ENCODE results near the gene MAP3K20. TPM values are rescaled to one million over a fixed set of nuclear protein-coding genes. Genes with fewer than 3 reads are reported as not detected.

The MAP3K20 gene
- total and polyA plus RNA-seq, 10 donors = 3.2 to 24.1 (median 14.6) TPM

DNA sequence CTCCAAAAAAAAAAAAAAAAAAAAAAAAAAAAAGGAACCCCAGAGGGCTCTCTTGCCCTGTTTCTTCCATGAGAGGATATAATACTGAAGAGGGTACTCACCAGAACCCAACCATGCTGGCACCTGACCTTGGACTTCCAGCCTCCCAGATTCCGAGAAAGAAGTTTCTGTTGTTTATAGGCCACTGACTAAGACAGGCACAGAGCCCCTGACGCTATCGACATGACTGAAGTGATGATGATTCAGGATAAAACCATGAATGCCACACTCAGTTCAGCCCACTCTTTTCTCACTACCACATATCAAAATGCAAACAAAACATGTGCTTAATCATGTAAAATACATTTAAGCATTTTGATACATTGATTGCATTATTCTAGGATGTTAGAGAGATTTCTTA lies 212.9 kb downstream of the MAP3K20 start:
- 61 to 86% (median 80%) methylated on average over 3 of the region's 3 CpGs for WGBS, 5 donors
- no peak overlapping the region for H3K27ac ChIP-seq
- H3K4me3 ChIP-seq = no peak overlapping the region
- no peaks in the 10 kb centered on the region for H3K27me3 ChIP-seq (replicated peaks in 1 of 7)
- intact Hi-C loops (cut with DNase I; ENCODE audit: low total_unique reads) = no loop called here
- DNase-seq = no peak
- TF ChIP-seq, protein P1, sequence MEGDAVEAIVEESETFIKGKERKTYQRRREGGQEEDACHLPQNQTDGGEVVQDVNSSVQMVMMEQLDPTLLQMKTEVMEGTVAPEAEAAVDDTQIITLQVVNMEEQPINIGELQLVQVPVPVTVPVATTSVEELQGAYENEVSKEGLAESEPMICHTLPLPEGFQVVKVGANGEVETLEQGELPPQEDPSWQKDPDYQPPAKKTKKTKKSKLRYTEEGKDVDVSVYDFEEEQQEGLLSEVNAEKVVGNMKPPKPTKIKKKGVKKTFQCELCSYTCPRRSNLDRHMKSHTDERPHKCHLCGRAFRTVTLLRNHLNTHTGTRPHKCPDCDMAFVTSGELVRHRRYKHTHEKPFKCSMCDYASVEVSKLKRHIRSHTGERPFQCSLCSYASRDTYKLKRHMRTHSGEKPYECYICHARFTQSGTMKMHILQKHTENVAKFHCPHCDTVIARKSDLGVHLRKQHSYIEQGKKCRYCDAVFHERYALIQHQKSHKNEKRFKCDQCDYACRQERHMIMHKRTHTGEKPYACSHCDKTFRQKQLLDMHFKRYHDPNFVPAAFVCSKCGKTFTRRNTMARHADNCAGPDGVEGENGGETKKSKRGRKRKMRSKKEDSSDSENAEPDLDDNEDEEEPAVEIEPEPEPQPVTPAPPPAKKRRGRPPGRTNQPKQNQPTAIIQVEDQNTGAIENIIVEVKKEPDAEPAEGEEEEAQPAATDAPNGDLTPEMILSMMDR (IDR thresholded peaks at IDR 0.05 in 8 of 11, conservative IDR thresholded peaks at IDR 0.05 in 3 of 11) = no peak
- TF ChIP-seq POLR2A (IDR thresholded peaks at IDR 0.05) (no peak), POLR2AphosphoS5 (IDR thresholded peaks at IDR 0.05) (no peak)
- H3K9me3 ChIP-seq = peaks cover 0 to 12% (median 0%) of the 10 kb centered on the region in 8 donors
- H3K4me1 ChIP-seq = no peaks in the 10 kb centered on the region
- H3K36me3 ChIP-seq = no peaks in the 10 kb centered on the region

DNA sequence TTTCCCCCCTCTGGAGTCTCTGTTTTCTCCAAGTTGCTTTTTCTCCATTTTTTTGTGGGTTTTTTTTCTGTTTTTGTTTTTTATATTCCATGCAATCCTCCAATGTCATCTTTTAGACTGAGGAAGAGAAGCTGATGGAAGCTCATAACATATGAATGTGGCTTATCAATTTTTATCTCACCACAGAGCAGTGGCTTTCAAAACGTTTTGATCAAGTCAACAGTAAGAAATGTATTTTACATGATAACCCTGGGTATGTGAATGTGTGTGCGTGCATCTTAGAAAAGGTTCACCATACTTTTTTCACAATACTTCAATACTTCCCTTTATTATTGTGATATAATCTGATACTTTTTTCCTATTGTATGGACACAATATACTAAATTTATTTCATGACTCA lies 214.4 kb downstream of the MAP3K20 start:
- Histone ChIP-seq H3K4me1 (no peaks in the 10 kb centered on the region), H3K36me3 (no peaks in the 10 kb centered on the region), H3K4me3 (no peak overlapping the region), H3K9me3 (peaks cover 0 to 21% (median 0%) of the 10 kb centered on the region in 8 donors), H3K27ac (no peak overlapping the region), H3K27me3 (replicated peaks in 1 of 7) (no peaks in the 10 kb centered on the region)
- DNase-seq = no peak
- WGBS, 5 donors = 66 to 83% (median 73%) methylated on average over 2 of the region's 2 CpGs
- TF ChIP-seq, protein P1 (IDR thresholded peaks at IDR 0.05 in 8 of 11, conservative IDR thresholded peaks at IDR 0.05 in 3 of 11) = no peak
- no peak for TF ChIP-seq POLR2A (IDR thresholded peaks at IDR 0.05)
- no peak for TF ChIP-seq POLR2AphosphoS5 (IDR thresholded peaks at IDR 0.05)
- intact Hi-C loops (cut with DNase I; ENCODE audit: low total_unique reads) = no loop called here

DNA sequence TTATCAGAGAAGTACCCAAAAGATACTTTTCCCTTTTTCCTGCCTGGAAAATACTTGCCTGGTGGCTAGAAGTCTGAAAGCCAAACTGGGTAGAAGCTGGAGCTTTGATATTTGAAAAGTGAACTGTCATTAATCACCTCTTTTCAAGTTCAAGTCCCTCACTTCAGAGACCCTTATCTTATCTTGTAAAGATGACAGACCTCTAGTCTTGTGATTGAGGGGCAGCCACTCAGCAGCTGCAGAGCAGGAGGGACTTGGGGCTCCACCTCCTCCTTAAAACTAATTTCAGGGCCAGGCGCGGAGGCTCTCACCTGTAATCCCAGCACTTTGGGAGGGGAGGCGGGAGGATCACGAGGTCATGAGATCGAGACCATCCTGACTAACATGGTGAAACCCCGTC lies 214.9 kb downstream of the MAP3K20 start:
- no peak for DNase-seq
- no peak for TF ChIP-seq POLR2AphosphoS5 (IDR thresholded peaks at IDR 0.05)
- TF ChIP-seq POLR2A (IDR thresholded peaks at IDR 0.05) = no peak
- TF ChIP-seq, protein P1 (IDR thresholded peaks at IDR 0.05 in 8 of 11, conservative IDR thresholded peaks at IDR 0.05 in 3 of 11) = no peak
- intact Hi-C loops (cut with DNase I; ENCODE audit: low total_unique reads) = no loop called here
- 92 to 99% (median 95%) methylated on average over 6 of the region's 6 CpGs for WGBS, 5 donors
- no peaks in the 10 kb centered on the region for H3K27me3 ChIP-seq (replicated peaks in 1 of 7)
- H3K36me3 ChIP-seq = no peaks in the 10 kb centered on the region
- no peak overlapping the region for H3K4me3 ChIP-seq
- peaks cover 0 to 21% (median 0%) of the 10 kb centered on the region in 8 donors for H3K9me3 ChIP-seq
- H3K27ac ChIP-seq = no peak overlapping the region
- H3K4me1 ChIP-seq = no peaks in the 10 kb centered on the region

DNA sequence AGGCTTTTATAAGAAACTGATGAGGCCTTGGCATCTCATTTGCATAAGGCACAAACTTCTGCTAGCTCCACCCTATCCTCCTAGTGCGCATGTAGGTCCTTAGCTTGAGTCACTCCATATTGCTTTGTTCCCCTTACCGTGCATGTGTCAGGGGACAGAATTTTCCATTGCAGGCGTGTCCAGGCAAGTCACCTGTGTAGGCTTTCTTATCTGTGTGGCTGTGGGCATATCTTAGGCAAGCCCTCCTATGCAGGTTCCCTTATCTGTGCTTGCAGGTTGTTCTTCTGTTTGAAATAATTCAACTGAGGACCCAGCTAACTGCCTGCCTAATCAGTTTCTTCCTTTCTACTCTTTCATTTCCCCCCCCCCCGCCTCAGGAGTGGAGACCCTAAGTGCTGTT lies 215.8 kb downstream of the MAP3K20 start:
- Histone ChIP-seq H3K4me3 (no peak overlapping the region), H3K27me3 (replicated peaks in 1 of 7) (no peaks in the 10 kb centered on the region), H3K4me1 (no peaks in the 10 kb centered on the region), H3K36me3 (no peaks in the 10 kb centered on the region), H3K9me3 (peaks cover 0 to 23% (median under 1%) of the 10 kb centered on the region in 8 donors), H3K27ac (no peak overlapping the region)
- TF ChIP-seq, protein P1 (IDR thresholded peaks at IDR 0.05 in 8 of 11, conservative IDR thresholded peaks at IDR 0.05 in 3 of 11) = no peak
- no peak for TF ChIP-seq POLR2AphosphoS5 (IDR thresholded peaks at IDR 0.05)
- no peak for TF ChIP-seq POLR2A (IDR thresholded peaks at IDR 0.05)
- 64 to 95% (median 69%) methylated on average over 3 to 4 of the region's 4 CpGs for WGBS, 5 donors
- no peak for DNase-seq
- intact Hi-C loops (cut with DNase I; ENCODE audit: low total_unique reads) = no loop called here
